Vagina (tissue), 2 donors: ENCODE measurements around the gene DNAAF8. TPM values are rescaled to one million over a fixed set of nuclear protein-coding genes. Genes with fewer than 3 reads are reported as not detected.

Experiments used
- DNase-seq, 2 donors: peaks; one replicate each; pipeline ENCODE4 v3.0.0-alpha.2; 2017; ENCODE audit errors: extremely low spot score in 2 of 2
- H3K27ac ChIP-seq: fragments of 200-600 bp; sonication (generic); one replicate; pipeline ENCODE4 v1.5.1; 2019
- H3K27me3 ChIP-seq: fragments of 200-600 bp; sonication (generic); one replicate; pipeline ENCODE4 v1.5.1; 2019
- H3K36me3 ChIP-seq, 2 donors: fragments of 200-600 bp; sonication (generic); one replicate each; pipeline ENCODE4 v1.5.1; 2017 to 2019
- H3K4me1 ChIP-seq: fragments of 200-600 bp; sonication (generic); one replicate; pipeline ENCODE4 v1.5.1; 2019
- H3K4me3 ChIP-seq, 2 donors: fragments of 200-600 bp; sonication (generic); 1 replicate in 1 of 2; 2 replicates in 1 of 2; pipeline ENCODE4 v1.5.1; 2016 to 2019
- H3K9me3 ChIP-seq: fragments of 200-600 bp; sonication (generic); one replicate; pipeline ENCODE4 v1.5.1; 2019
- CTCF ChIP-seq, 3 experiments: fragments of 450-650 bp in 2 of 3; fragments of 200-600 bp in 1 of 3; sonication (generic) in 1 of 3; IDR thresholded peaks; one replicate each; pipeline ENCODE4 v1.5.1; 2017 to 2019; ENCODE audit warnings: antibody characterized with exemption in 3 of 3, mild to moderate bottlenecking in 2 of 3, moderate library complexity in 2 of 3
- POLR2A ChIP-seq, 2 donors: fragments of 450-650 bp; IDR thresholded peaks; one replicate each; pipeline ENCODE4 v1.6.1; 2017; ENCODE audit warnings: antibody characterized with exemption in 2 of 2, mild to moderate bottlenecking in 2 of 2, moderate library complexity in 2 of 2
- POLR2AphosphoS5 ChIP-seq, 2 donors: sonication (generic); formaldehyde crosslinking; IDR thresholded peaks; one replicate each; pipeline ENCODE4 v1.9.0; 2017; ENCODE audit warnings: antibody characterized with exemption in 2 of 2, mild to moderate bottlenecking in 2 of 2, low read depth in 1 of 2; ENCODE audit not compliant: insufficient read depth in 1 of 2
- intact Hi-C: fragments of 100-400 bp; cut with DNase I; formaldehyde crosslinking; loops from one replicate; pipeline ENCODE4 v1.15.1; 2023
- total RNA-seq: library from RNA; depleted of rRNA; stranded (reverse); fragments of >200 nt; gene quantifications from one replicate; pipeline ENCODE4 v1.2.3, GENCODE V29; 2016

DNAAF8 gene
- total RNA-seq, 1 donor from 2014 or later, result not detected

GRCh38 chr16:4768549-4769305 lies 34.4 kb downstream of the DNAAF8 start:
- TF ChIP-seq POLR2AphosphoS5 (IDR thresholded peaks at IDR 0.05; ENCODE audit: insufficient read depth in 1 of 2, low read depth in 1 of 2) (peak; percentile 92 to 94), POLR2A (IDR thresholded peaks at IDR 0.05) (peak in 1 of 2 donors; percentile 77), CTCF (IDR thresholded peaks at IDR 0.05) (no peak)
- peak in 1 of 2 donors; percentile 97 for DNase-seq
- H3K4me3 ChIP-seq, result peak overlapping the region; percentile 58 to 85
- H3K9me3 ChIP-seq, result no peaks in the 10 kb centered on the region
- no peaks in the 10 kb centered on the region for H3K27me3 ChIP-seq
- peak overlapping the region; percentile 87 for H3K27ac ChIP-seq
- intact Hi-C loops, result no loop called here
- peaks cover 35% of the 10 kb centered on the region for H3K4me1 ChIP-seq
- H3K36me3 ChIP-seq, result peaks cover 0 to 9% of the 10 kb centered on the region in 2 donors

- Histone ChIP-seq H3K27me3 (no peaks in the 10 kb centered on the region), H3K36me3 (peaks cover 0 to 9% of the 10 kb centered on the region in 2 donors), H3K27ac (peak overlapping the region; percentile 87), H3K9me3 (no peaks in the 10 kb centered on the region), H3K4me3 (peak overlapping the region; percentile 58 to 85), H3K4me1 (peaks cover 30% of the 10 kb centered on the region)
- intact Hi-C loops, result no loop called here
- DNase-seq, result no peak
- TF ChIP-seq POLR2AphosphoS5 (IDR thresholded peaks at IDR 0.05; ENCODE audit: insufficient read depth in 1 of 2, low read depth in 1 of 2) (no peak), CTCF (IDR thresholded peaks at IDR 0.05) (no peak), POLR2A (IDR thresholded peaks at IDR 0.05) (no peak)
Measured at GRCh38 chr16:4769306-4769638, 34.9 kb downstream of the DNAAF8 start.

- no peak for DNase-seq
- no peak for TF ChIP-seq CTCF (IDR thresholded peaks at IDR 0.05)
- no peak for TF ChIP-seq POLR2AphosphoS5 (IDR thresholded peaks at IDR 0.05; ENCODE audit: insufficient read depth in 1 of 2, low read depth in 1 of 2)
- no peak for TF ChIP-seq POLR2A (IDR thresholded peaks at IDR 0.05)
- H3K4me3 ChIP-seq, result no peak overlapping the region
- no peaks in the 10 kb centered on the region for H3K9me3 ChIP-seq
- no peaks in the 10 kb centered on the region for H3K36me3 ChIP-seq
- no peak overlapping the region for H3K27ac ChIP-seq
- no peaks in the 10 kb centered on the region for H3K27me3 ChIP-seq
- H3K4me1 ChIP-seq, result peaks cover 11% of the 10 kb centered on the region
- intact Hi-C loops, result no loop called here
Measured at GRCh38 chr16:4771646-4772045, 37.3 kb downstream of the DNAAF8 start.

- H3K27ac ChIP-seq, result no peak overlapping the region
- no peaks in the 10 kb centered on the region for H3K9me3 ChIP-seq
- peaks cover 10% of the 10 kb centered on the region for H3K4me1 ChIP-seq
- no peaks in the 10 kb centered on the region for H3K27me3 ChIP-seq
- H3K36me3 ChIP-seq, result no peaks in the 10 kb centered on the region
- intact Hi-C loops, result no loop called here
- no peak for TF ChIP-seq POLR2A (IDR thresholded peaks at IDR 0.05)
- DNase-seq, result no peak
- no peak overlapping the region for H3K4me3 ChIP-seq
Measured at GRCh38 chr16:4772351-4772750, 38.0 kb downstream of the DNAAF8 start.

- TF ChIP-seq POLR2AphosphoS5 (IDR thresholded peaks at IDR 0.05; ENCODE audit: insufficient read depth in 1 of 2, low read depth in 1 of 2) (no peak), CTCF (IDR thresholded peaks at IDR 0.05) (no peak), POLR2A (IDR thresholded peaks at IDR 0.05) (no peak)
- DNase-seq, result no peak
- Histone ChIP-seq H3K36me3 (no peaks in the 10 kb centered on the region), H3K4me1 (no peaks in the 10 kb centered on the region), H3K27me3 (no peaks in the 10 kb centered on the region), H3K4me3 (no peak overlapping the region), H3K9me3 (no peaks in the 10 kb centered on the region), H3K27ac (no peak overlapping the region)
- intact Hi-C loops, result no loop called here
Measured at GRCh38 chr16:4775005-4775404, 40.7 kb downstream of the DNAAF8 start.
